ENCODE data around the gene SLC24A4.

The SLC24A4 gene

DNA sequence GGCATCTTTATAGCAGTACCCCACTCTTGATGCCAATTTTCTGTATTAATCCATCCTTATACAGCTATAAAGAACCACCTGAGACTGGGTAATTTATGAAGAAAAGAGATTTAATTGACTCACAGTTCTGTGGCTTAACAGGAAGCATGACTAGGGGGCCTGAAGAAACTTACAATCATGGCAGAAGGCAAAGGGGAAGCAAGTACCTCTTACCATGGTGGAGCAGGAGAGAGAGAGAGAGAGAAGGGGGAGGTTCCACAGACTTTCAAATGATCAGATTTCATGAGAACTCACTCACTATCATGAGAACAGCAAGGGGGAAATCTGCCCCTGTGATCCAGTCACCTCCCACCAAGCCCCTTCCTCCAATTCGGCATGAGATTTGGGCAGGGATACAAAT, 84.4 kb downstream of the SLC24A4 start:
- DNase-seq: no peak

DNA sequence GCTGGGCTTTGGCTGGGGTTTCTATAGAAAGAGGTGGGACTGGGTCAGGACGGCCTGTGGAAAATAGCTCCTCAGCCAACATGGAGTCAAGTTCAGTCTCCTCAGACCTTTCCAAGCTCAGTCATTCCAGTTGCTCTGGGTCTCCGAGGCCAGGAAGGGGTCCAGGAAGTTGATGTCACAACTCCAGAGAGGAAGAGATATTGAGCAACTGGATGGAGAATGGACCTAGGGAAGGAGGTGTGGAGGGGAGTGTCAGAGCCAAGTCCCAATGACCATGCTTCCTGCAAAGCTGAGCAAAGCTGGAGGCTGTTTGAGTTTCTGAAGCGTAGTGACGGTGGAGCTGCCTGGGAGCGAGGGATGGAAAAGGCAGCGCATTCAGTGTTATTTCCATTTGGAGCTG, 86.1 kb downstream of the SLC24A4 start:
- no peak for DNase-seq

DNA sequence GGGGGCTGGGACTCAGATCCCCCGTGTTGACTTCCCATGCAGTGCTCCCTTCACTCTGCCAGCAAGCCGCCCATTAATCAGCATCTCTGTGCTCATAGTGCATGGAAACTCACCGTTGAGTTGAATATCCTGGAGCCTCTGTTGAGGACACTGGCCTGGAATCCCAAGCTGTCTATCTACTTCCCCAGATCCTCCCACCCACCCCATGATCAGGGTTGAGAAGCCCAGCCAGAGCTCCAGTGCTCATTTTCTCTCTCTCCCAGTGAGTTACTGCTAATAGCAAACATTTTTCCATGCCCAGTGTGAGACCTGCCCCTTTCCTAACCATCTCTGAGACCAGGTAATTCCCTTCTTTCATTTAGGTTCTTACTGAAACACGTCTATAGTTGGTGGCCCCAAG, 88.2 kb downstream of the SLC24A4 start:
- no peak for DNase-seq

DNA sequence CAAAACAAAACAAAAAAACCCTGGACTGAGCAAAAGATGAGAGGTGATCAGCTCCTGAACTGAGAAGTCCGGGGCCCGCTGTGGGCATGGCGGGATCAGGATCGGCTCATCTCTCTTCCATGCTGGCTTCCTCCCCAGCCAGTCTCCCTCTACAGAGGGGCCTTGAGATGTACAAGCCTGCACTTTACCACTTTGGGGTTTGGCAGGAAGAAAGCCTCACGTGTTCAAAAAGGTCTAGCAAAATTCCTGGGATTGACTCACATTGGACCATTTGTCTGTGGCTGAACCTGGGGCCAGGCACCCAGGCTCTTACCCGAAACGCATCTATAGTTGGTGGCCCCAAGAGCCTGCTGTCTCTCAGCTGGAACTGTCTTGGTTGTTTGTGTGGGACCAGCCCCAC, 89.0 kb downstream of the SLC24A4 start:
- DNase-seq: no peak

DNA sequence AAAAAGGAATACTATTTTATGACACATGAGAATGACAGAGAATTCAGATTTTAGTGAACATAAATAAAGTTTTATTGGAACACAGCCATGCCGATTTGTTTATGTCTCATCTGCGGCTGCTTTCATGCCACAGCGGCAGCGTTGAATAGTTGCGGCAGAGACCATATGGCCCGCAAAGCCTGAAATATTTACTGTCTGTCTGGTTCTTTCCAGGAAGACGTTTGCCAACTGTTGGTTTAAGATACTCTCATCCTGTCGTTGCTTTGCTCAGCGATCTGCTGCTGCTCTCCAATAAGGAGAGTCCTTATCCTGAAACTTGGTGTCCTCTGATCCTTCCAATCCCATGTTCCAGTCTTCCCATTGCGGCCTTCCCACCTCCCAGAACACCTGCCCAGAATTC, 89.9 kb downstream of the SLC24A4 start:
- no peak for DNase-seq

DNA sequence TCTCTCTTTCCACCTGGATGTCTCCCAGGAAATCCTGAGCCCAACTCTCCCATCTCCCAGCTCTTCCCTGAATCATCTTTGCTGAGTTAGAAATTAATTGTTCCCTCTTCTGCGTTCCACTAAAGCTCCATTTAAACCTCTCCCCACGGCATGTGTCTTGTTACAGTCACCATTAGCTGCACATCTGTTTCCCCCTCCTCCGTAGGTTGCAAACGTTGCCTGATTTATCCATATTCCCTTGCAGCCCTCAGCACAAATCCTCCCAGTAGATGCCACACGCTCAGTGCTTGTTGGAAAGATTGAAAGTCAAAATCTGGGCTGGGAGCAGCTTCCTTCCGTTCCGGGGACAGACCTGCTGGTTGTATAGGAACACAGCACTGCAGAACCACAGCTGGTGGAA, 90.4 kb downstream of the SLC24A4 start:
- no peak for DNase-seq

DNA sequence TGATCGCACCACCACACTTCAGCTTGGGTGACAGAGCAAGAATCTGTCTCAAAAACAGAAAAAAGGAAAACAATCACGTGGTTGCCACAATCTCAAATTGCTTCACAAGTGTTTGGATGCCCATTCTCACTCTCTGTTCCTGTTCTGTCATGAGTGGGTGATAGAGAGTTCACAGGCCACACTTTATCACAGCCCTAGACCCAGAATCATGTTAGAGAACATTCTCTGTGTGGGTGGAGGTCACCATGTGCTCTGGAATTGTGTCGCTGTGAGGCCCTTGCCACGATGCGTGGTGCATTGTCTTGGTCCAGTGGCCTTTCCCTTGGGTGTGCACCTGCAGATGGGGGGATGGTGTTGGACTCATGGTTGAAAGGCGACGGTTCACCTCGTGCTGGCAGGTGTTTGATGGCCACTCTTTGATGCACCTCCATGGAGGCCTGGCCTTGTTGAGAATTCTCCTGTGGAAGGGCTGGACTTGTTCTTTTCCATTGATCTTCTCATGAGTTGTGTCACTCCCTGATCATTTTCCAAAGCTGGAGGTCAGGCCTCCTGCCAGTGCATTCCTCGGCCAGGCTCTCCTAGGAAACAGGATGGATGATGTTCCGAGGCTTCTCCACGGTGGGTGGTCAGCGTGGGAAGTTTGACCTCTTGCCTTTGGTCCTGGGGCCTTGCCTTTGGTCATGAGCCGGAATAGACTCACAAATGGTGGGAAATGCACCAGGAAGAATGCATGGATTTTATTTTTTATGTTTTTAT, 91.9 kb downstream of the SLC24A4 start:
- DNase-seq: no peak

DNA sequence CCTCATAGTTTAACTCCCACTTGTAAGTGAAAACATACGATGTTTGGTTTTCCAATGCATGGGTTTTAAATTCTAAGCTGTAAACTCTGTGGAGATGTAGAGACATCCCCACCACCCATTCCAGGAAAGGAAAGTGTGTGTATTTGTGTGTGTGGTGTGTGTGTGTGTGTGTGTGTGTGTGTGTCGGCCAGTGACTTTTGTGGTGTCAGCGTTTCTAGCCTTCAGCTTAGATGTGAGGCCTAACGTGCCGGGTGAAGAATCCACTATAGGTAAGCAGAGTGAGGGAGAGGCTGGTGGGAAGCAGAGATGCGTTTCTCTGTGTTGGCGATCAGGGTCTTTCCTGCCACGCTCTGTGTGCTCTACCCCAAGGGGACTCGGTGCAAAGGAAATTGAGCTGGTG, 93.0 kb downstream of the SLC24A4 start:
- DNase-seq: no peak

DNA sequence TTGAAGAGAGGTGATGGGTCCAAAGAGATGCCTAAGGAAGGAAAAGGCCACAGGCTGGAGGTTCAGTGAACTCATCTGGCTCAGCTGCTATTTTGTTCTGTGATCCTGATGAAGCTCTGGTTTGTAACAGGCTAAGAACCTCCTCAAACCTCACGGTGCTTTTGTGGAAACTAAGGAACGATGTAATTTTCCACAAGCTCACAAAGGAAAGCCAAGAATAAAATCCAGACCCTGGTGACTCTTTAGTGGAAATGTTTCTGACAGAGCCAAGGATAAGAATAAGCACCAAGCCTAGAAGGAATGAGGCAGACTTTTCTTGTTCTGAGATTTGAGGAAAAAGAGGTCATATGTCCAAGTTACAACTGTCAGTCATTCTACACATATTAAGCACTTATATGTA, 93.6 kb downstream of the SLC24A4 start:
- no peak for DNase-seq

DNA sequence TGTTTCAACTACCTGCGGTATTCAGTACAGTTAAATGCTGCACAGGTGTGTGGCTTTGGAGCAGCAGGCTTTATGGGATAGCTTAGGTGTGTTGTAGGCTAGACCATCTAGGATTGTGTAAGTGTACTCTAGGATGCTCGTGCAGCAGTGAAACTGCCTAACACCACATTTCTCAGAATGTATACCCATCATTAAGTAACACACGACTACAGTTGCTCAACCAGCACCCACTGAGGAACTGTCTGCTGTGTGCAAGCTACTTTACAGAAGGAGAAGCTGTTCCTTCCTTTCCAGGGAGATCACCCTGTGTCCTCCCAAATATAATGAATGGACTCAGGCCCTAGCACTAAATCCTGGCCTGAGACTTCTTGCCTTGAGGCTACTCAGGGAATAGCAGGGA, 94.8 kb downstream of the SLC24A4 start:
- no peak for DNase-seq

DNA sequence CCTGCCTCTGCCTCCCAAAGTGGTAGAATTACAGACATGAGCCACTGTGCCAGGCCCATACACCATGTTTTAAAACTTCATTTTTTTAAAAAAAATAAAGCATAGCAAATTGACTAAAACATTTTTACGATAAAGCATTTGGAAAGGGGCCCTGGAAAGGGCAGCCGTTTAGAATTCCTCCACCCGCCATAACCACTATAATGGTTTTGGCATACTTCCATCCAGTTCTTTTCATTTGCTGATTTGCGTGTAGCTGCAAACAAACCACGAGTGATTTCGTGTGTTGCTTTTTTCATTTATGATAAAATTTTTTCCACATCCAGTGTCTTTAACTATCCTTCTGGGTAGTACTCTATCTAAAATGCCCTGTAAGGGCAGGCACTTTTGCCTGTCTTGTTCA, 98.8 kb downstream of the SLC24A4 start:
- no peak for DNase-seq

DNA sequence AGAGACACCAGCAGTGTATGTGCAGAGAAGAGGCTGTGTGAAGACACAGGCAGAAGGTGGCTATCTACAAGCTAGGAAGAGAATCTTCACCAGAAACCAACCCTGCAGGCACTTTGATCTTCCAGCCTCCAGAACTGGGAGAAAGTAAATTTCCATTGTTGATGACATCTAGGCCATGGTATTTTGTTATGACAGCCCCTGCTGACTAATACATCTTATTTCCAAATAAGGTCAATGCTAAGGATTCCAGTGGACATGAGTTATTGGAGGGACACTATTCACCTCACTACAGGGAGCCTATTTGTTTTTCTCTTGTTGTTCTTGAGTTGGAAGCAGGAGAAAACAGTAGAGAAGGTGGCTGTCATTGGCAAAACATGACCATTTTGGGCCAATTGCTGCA, 102.1 kb downstream of the SLC24A4 start:
- no peak for DNase-seq

DNA sequence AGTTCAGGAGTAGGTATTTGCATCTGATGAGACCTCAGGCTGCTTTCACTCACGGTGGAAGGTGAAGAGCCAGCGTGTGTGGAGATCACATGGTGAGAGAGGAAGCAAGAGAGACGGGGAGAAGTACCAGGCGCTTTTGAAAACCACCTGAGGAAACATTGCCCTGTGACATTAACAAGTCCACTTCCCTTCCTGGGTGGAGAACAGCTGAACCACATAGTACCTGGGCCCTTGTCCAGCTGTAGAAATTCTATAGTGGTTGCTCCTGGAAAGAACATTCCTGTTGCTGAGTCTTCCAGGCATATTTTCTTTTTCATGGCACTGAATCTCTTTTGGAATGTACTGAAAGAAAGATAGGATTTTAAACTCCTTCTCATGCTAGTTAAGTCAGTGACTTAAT, 103.3 kb downstream of the SLC24A4 start:
- DNase-seq: no peak

DNA sequence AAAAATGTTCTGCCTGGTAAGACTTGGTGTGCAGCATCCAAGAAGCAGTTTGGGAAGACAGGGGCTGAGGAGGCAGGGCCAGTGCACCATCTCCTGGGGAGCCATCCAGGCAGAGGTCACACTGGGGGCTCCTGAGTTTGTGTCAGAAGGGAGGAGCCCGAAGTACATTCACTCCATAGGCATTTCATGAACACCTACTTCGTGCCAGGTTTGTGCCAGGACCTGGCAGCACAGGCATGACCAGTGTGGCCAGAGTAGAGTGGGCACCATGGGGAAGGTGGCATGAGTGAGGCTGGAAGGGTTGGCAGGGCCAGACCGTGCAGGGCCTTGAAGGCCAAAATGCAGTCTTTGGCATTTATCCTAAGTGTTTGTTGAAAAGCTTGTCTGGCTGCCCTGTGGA, 104.1 kb downstream of the SLC24A4 start:
- DNase-seq: no peak

DNA sequence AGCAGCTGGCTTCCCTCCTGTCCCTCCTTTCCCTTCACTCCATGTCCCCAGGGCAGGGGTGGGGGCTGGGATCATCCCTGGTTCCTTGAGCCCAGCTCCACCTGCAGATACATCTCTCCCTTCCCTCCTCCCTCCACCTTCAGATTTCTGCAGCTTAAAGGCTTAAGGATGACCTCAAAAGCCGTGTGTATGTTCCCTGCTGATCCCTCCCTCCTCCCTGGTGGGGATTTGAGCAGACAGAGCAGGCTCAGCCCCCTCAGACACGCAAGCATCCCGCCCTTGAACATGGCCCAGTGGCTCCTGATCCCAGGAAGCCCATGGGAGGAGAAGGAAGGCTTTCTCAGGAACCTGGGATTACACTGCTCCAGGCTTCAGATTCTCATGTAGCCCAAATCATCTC, 107.7 kb downstream of the SLC24A4 start:
- no peak for DNase-seq

DNA sequence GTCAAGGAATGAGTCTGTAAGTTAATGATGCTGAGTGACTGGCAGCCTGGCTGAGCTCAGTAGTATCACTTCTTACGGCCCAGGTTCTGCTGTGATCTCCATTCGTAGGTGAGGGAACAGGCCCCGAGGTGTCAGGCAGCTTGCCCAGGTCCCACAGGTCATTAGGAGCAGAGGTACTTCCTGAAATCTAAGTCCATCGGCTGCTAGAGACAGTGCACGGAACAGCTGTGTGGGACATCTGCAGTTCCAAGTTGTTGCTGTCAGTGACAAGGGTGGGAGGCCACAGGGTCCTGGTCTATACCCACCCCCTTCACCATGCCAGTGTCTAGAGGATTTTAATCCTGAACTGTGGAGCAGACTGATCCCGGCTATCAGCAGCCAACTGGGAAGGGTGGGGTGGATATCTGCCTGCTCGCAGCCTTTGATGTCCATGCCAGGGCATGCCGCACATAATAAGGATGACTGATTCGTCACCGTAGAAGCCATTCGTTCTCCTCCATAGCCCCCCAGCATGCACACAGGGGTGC, 108.3 kb downstream of the SLC24A4 start:
- no peak for DNase-seq

DNA sequence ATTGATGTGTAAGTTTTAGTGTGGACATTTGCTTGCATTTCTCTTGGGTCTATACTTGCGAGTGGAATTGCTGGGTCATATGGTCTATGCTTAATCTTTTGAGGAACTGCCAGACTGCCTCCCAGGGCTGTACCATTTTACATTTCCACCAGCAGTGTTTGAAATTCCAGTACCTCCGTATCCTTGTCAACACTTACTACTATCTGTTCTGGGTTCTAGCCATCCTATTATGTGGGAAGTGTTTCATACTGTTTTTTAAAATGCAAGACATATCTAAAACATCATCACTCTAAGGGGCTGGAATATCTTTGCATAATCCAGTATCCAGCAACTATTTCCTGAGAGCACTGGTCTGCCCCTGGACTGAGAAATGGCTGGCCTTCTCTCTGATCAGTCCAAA, 110.4 kb downstream of the SLC24A4 start:
- no peak for DNase-seq

DNA sequence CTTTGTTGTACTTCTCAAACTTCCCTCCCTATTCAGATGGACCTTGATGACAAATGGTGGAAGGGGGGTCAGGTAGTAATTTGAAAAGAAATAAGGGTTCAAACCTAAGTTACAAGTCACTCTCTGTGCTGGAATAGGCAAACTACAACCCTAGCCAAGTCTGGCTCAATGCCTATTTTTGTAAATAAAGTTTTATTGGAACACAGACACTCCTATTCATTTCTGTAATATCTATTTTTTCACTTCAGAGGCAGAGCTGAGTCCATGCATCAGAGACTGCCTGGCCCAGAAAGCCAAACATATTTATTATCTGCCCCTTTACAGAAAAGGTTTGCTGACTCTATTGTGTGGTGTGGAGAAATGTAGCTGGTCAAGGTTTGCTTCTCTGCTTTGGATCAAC, 112.2 kb downstream of the SLC24A4 start:
- DNase-seq: no peak

DNA sequence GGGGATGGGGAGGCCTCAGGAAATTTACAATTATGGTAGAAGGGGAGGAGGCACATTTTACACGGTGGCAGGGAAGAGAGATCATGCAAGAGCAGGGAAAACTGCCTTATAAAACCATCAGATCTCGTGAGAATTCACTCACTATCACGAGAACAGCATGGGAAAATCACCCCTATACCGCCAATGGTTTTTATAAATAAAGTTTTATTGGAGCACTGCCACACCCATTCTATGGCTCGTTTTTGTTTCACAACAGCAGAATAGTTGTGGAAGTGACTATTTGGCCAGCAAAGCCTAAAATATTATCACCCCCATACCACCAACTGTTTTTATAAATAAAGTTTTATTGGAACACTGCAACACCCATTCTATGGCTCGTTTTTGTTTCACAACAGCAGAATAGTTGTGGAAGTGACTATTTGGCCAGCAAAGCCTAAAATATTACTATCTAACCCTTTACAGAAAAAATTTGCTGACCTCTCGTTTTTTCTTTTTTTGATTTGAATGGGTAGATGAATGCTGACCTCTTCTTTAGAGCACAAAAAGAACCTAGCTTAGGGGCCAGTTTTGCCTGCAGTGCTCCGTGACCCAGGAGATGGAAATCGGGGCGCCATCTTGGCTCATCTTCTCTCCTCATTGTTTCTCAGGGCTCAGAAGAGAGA, 113.3 kb downstream of the SLC24A4 start:
- DNase-seq: no peak

DNA sequence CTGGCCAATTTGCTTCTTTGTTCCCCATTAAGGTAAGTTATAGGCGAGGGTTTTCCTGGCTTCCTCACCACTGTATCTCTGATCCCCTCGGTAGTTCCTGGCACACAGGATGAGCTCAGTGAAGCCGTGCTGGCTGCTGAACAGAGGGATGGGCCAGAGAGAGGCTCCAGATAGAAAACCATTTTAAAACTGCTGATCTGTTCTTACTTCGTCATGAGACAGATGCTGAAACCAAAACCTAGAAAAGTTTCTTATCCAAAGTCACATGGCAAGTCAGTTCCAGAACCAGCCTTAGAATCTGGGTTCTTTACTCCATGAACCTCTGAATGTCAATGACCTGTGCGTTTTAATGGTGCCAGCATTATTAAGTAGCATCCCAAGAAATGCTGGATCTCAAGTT, 114.3 kb downstream of the SLC24A4 start:
- no peak for DNase-seq

DNA sequence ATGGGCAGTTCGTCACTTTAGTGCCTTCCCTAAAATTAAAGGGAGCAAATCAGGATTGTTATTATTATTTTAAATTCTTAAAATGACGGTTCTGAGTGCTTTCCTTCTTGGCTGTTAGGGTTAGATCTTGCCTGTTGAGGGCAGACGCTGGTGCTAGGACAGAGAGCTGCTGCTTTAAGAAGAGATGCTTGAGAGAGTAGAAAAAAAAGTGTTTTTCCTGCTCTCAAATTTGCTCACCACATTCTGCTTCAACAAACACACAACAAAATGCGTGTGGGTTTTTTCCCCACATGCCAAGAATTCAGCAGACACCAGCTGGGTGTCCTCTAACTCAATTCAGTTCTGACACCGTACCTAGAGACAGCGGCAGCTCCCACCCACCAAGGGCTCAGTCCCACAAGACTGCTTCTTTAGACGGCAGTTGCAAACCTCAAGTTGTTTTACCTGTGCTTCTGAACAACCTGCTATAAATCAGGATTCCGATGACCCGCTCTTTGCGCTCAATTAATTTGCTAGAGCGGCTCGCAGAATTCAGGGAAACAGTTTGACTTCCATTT, 114.8 kb downstream of the SLC24A4 start:
- no peak for DNase-seq

DNA sequence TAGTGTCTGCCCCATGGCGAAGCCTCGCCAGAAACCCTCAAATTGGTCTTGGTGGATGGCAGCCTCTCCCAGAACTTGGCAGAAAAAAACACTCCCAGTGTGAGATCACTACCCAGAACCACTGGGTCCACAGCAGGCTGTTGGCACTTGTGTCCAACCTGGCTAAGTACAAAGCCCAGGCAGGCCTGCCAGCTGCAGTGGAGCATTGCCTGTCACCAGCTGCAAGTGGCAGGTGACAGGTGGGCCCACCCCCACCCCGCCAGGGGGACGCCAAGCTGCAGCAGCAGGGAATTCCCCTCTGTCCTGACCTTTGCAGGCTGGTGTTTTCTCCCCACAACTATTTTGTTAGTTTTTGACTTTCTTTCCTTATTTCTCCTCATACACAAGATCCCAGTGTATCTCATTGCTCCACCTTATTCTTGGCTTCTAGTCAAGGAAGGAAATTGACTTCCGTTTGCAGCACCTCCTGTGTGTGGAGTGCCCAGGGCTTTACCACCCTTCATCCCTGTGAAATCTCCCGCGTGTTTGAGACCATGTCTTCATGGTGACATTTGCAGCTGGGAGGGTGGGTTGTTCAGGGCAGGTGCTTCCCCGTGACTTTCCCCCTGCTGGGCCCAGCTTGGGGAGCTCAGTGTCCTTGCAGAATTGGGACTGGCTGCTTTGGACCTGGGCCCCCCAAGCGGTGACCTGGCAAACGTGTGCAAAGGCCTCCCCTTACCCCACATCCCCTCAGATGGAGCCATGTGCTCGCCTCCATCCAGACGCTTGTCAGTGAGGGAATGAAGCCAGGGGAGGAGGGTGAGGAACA, 116.8 kb downstream of the SLC24A4 start:
- DNase-seq: no peak

DNA sequence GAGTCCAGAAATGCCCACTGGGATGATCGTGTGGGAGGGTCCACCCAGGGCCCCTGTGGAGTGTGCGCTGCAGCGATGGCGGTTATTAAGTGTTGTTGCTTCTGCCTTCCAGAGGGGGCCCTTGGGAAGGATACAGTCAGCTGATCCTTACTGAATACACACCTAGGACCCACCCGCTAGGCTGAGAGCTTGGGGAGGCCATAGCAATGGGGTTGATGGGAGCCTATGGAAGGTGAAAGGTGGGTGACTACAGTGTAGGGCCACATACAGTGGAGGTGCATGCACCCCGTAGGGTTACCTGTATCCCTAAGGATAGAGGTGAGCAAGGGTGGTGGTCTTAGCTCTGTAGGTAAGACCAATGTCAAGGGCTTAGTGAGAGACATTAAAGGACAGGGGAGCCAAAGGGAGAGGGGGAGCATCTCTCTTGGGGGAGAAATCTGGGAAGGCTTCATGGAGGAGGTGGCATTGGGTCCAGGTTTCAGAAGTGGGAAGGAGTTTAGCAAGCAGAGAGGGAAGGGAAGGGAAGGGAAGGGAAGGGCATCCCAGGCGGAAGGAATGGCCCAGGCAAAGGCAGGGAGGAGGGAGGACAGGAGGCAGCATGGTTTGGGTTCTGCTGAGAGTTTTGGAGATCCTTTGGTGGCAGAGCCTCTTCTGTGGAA, 117.5 kb downstream of the SLC24A4 start:
- DNase-seq: no peak
